Hepatocyte (in vitro differentiated cells): ENCODE measurements around the gene ABCF1.

Experiments used
- CTCF ChIP-seq: fragments of 200-600 bp; sonication (generic); IDR thresholded peaks from 2 replicates; pipeline ENCODE4 v1.5.1; 2016; ENCODE audit warnings: antibody characterized with exemption, mild to moderate bottlenecking; ENCODE audit not compliant: poor library complexity
- EZH2phosphoT487 ChIP-seq: fragments of 200-600 bp; sonication (generic); IDR thresholded peaks from one replicate; pipeline ENCODE4 v1.6.1; 2018; ENCODE audit warnings: antibody characterized with exemption, mild to moderate bottlenecking, low read depth, moderate library complexity; ENCODE audit not compliant: unreplicated experiment, severe bottlenecking

GRCh38 chr6:30556066-30556905, 15.0 kb upstream of the ABCF1 start, which contains the start of gene GNL1:
- TF ChIP-seq CTCF (no peak), EZH2phosphoT487 (no peak)
